CD4-positive, alpha-beta T cell treated with Interleukin-1 beta for 1 hour (primary cell): ENCODE results near the gene FYN.
A peak's percentile ranks its signal among the peaks of the same experiment; 100 is the strongest.
"Not testable (repeated sequence)": the region's sequence is repeated elsewhere in the genome, so short reads cannot be mapped to it uniquely, and the experiment has no call there.

Experiments
- DNase-seq, 2 donors: peaks; one replicate each; pipeline ENCODE4 v3.0.0-alpha.2; 2020 to 2022

Gene FYN

GRCh38 chr6:111700135-111700690 is 173.0 kb downstream of the FYN start:
- no peak for DNase-seq

GRCh38 chr6:111699123-111699522 is 174.1 kb downstream of the FYN start:
- no peak for DNase-seq

GRCh38 chr6:111696814-111697213 is 176.4 kb downstream of the FYN start:
- no peak for DNase-seq

- no peak for DNase-seq
These were observed 180.7 kb downstream of the FYN start for GRCh38 chr6:111692327-111693164.

GRCh38 chr6:111691345-111692225 is 181.7 kb downstream of the FYN start:
- no peak for DNase-seq

GRCh38 chr6:111689946-111690345 is 183.3 kb downstream of the FYN start:
- no peak for DNase-seq

- no peak for DNase-seq
These were observed 183.8 kb downstream of the FYN start for GRCh38 chr6:111689419-111689818.

- no peak for DNase-seq
These were observed 184.9 kb downstream of the FYN start for GRCh38 chr6:111688331-111688730.

GRCh38 chr6:111687652-111688051 is 185.6 kb downstream of the FYN start:
- no peak for DNase-seq

- DNase-seq: no peak
These were observed 186.4 kb downstream of the FYN start for GRCh38 chr6:111686932-111687266.

GRCh38 chr6:111686249-111686931 is 186.9 kb downstream of the FYN start:
- DNase-seq: no peak

- DNase-seq: no peak
These were observed 187.7 kb downstream of the FYN start for GRCh38 chr6:111685526-111685925.

GRCh38 chr6:111685058-111685457 is 188.2 kb downstream of the FYN start:
- DNase-seq: no peak

GRCh38 chr6:111683749-111684267 is 189.4 kb downstream of the FYN start:
- DNase-seq: peak in 1 of 2 donors; percentile 28

GRCh38 chr6:111683157-111683556 is 190.1 kb downstream of the FYN start:
- DNase-seq: no peak

GRCh38 chr6:111681860-111682259 is 191.4 kb downstream of the FYN start:
- DNase-seq: no peak

- not testable (repeated sequence) for DNase-seq
These were observed 192.2 kb downstream of the FYN start for GRCh38 chr6:111680811-111681609.

- no peak for DNase-seq
These were observed 193.1 kb downstream of the FYN start for GRCh38 chr6:111680015-111680712.

GRCh38 chr6:111679126-111679858 is 194.0 kb downstream of the FYN start:
- DNase-seq: no peak

- DNase-seq: no peak
These were observed 195.8 kb downstream of the FYN start for GRCh38 chr6:111677249-111677990.
